ENCODE data around the gene TLR2. TPM values are rescaled to one million over a fixed set of nuclear protein-coding genes. Genes with fewer than 3 reads are reported as not detected.

Gene TLR2
- total RNA-seq, 1 experiment from 2014 or later: 1.7 TPM

DNA sequence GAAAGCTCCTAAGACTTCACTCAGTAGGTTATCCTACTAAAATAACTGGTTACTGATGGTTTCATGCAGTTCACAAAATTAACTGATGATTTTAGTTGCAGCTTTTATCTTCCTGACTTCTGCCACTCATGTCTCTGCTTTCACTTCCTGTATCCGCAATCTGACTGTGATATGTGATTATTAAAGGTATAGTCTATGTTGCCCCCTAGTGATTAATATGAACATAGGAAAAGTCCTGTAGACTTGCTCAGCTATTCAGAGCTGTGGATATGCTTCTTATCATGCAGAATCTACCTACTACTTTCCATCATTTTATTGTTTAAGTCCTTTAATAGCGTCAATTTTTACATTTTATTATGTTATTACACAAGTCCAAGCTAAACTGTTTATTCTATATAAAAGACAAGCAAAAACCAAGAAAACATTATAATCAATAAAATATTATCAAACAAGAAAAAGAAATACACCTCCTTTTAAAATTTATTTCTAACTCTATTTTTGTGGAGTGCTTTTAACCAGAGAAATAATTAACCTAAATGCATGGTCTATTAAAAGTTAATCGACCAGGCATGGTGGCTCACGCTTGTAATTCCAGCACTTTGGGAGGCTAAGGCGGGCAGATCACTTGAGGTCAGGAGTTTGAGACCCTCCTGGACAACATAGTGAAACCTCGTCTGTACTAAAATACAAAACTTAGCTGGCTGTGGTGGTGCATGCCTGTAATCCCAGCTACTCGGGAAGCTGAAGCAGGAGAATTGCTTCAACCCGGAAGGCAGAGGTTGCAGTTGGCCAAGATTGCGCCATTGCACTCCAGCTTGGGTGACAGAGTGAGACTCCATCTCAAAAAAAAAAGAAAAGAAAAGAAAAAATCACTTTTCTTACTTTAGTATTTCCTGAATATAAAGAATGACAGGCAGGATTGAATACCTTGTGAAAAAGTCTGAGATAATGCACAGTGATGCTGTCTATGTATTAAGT, 40.4 kb upstream of the TLR2 start:
- TF ChIP-seq NFE2L1 (CRISPR knock-in tag; IDR thresholded peaks at IDR 0.05): no peak
- no peak for TF ChIP-seq RORB (CRISPR knock-in tag; IDR thresholded peaks at IDR 0.05)
- no peak for TF ChIP-seq ZBTB21 (CRISPR knock-in tag; IDR thresholded peaks at IDR 0.05; ENCODE audit: borderline replicate concordance)
- TF ChIP-seq ZNF121 (CRISPR knock-in tag; IDR thresholded peaks at IDR 0.05): no peak
- no peak for TF ChIP-seq SP1 (CRISPR knock-in tag; conservative IDR thresholded peaks at IDR 0.05)
- TF ChIP-seq GTF2I (CRISPR knock-in tag; conservative IDR thresholded peaks at IDR 0.05): no peak
- TF ChIP-seq KAT7 (CRISPR knock-in tag; IDR thresholded peaks at IDR 0.05; ENCODE audit: borderline replicate concordance): no peak
- TF ChIP-seq ATF1 (CRISPR knock-in tag; IDR thresholded peaks at IDR 0.05): no peak
- no peak for TF ChIP-seq SOX15 (CRISPR knock-in tag; IDR thresholded peaks at IDR 0.05)
- TF ChIP-seq TP53 (CRISPR knock-in tag; IDR thresholded peaks at IDR 0.05): no peak
- no peak for TF ChIP-seq ETV6 (CRISPR knock-in tag; IDR thresholded peaks at IDR 0.05)
- TF ChIP-seq ESRRA (CRISPR knock-in tag; IDR thresholded peaks at IDR 0.05; ENCODE audit: borderline replicate concordance): no peak
- no peaks in the 10 kb centered on the region for H3K27me3 Mint-ChIP-seq (ENCODE audit: low read depth)
- ChIA-PET POLR2A (interaction anchor here (0.6 kb wide), 1 partner anchor 629 kb away, joined by 4 read pairs; no protein-coding TSS in a partner anchor), CTCF (interaction anchor here (0.5 to 2.4 kb wide), 12 partner anchors 9 to 501 kb away, joined by 3 to 17 read pairs (median 4); partner anchors contain the start of gene TMEM131L)
- H3K36me3 Mint-ChIP-seq: peaks cover 8% of the 10 kb centered on the region
- H3K4me1 Mint-ChIP-seq: peaks cover 16% of the 10 kb centered on the region
- no peak overlapping the region for H3K27ac Mint-ChIP-seq
- no peak for DNase-seq (ENCODE audit: low spot score)
- peaks cover 17% of the 10 kb centered on the region for H3K9me3 Mint-ChIP-seq
- no peak overlapping the region for H3K4me3 Mint-ChIP-seq
- ATAC-seq: no peak

GRCh38 chr4:153645183-153645582, 38.9 kb upstream of the TLR2 start:
- peaks cover 8% of the 10 kb centered on the region for H3K36me3 Mint-ChIP-seq
- H3K27me3 Mint-ChIP-seq (ENCODE audit: low read depth): no peaks in the 10 kb centered on the region
- POLR2A ChIA-PET: no interaction called here
- peaks cover 13% of the 10 kb centered on the region for H3K4me1 Mint-ChIP-seq
- CTCF ChIA-PET: interaction anchor here (0.9 to 2.4 kb wide), 3 partner anchors 105 to 301 kb away, joined by 3 to 12 read pairs (median 6); no protein-coding TSS in a partner anchor
- ATAC-seq (no peak), DNase-seq (ENCODE audit: low spot score) (peak; percentile 19)
- TF ChIP-seq GTF2I (CRISPR knock-in tag; conservative IDR thresholded peaks at IDR 0.05) (peak; percentile 86), IRF2 (CRISPR knock-in tag; IDR thresholded peaks at IDR 0.05; ENCODE audit: borderline replicate concordance, low read depth) (no peak), ATF1 (CRISPR knock-in tag; IDR thresholded peaks at IDR 0.05) (no peak), OVOL2 (CRISPR knock-in tag; IDR thresholded peaks at IDR 0.05; ENCODE audit: borderline replicate concordance) (no peak), PRDM15 (CRISPR knock-in tag; IDR thresholded peaks at IDR 0.05) (no peak)
- no peak overlapping the region for H3K27ac Mint-ChIP-seq
- H3K4me3 Mint-ChIP-seq: no peak overlapping the region
- peaks cover 17% of the 10 kb centered on the region for H3K9me3 Mint-ChIP-seq

DNA sequence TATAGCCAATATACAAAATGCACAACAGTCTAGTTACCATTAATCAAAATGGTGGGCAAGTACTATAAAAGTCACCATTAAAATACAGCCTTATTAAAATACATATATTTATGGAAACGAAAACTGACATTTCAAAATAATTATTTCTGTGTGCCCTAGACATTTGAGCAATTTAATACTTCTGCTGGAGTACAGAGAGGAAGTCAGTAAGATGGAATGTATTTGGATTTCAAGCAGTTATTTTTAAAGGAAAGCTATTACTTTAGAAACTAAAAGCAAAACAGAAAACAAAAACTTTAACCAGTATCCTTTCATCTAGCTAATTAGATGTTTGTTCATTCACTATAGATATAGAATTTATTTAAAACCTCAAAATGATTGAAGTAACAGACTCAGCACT, 37.8 kb upstream of the TLR2 start:
- H3K27ac Mint-ChIP-seq: no peak overlapping the region
- ATAC-seq: no peak
- no peak overlapping the region for H3K4me3 Mint-ChIP-seq
- POLR2A ChIA-PET: no interaction called here
- peaks cover 8% of the 10 kb centered on the region for H3K36me3 Mint-ChIP-seq
- CTCF ChIA-PET: interaction anchor here (1.4 kb wide), 1 partner anchor 104 kb away, joined by 4 read pairs; no protein-coding TSS in a partner anchor
- TF ChIP-seq PRRX2 (CRISPR knock-in tag; IDR thresholded peaks at IDR 0.05) (no peak), JAZF1 (CRISPR knock-in tag; IDR thresholded peaks at IDR 0.05) (no peak), ATF1 (CRISPR knock-in tag; IDR thresholded peaks at IDR 0.05) (no peak), SMAD3 (CRISPR knock-in tag; IDR thresholded peaks at IDR 0.05; ENCODE audit: borderline replicate concordance) (no peak), SP1 (CRISPR knock-in tag; conservative IDR thresholded peaks at IDR 0.05) (no peak), STAT6 (CRISPR knock-in tag; conservative IDR thresholded peaks at IDR 0.05; ENCODE audit: low read depth) (no peak)
- H3K9me3 Mint-ChIP-seq: peaks cover 17% of the 10 kb centered on the region
- no peaks in the 10 kb centered on the region for H3K27me3 Mint-ChIP-seq (ENCODE audit: low read depth)
- H3K4me1 Mint-ChIP-seq: peaks cover 13% of the 10 kb centered on the region
- no peak for DNase-seq (ENCODE audit: low spot score)

Measured in WTC11 (cell line).